ENCODE measurements around the gene TREML2. TPM values are rescaled to one million over a fixed set of nuclear protein-coding genes. Genes with fewer than 3 reads are reported as not detected.

The TREML2 gene
- total RNA-seq, 1 donor from 2014 or later: not detected

GRCh38 chr6:41179163-41179562, 21.8 kb downstream of the TREML2 start:
- no peak for TF ChIP-seq CTCF (conservative IDR thresholded peaks at IDR 0.05)
- H3K9me3 Mint-ChIP-seq: no peaks in the 10 kb centered on the region
- peaks cover 30% of the 10 kb centered on the region for H3K27me3 Mint-ChIP-seq (ENCODE audit: low read depth)
- no peak overlapping the region for H3K27ac Mint-ChIP-seq (ENCODE audit: unreplicated experiment)
- no peaks in the 10 kb centered on the region for H3K4me1 Mint-ChIP-seq
- no peaks in the 10 kb centered on the region for H3K36me3 Mint-ChIP-seq (ENCODE audit: low read depth)
- DNase-seq (ENCODE audit: low read depth, low spot score): no peak
- no peak overlapping the region for H3K4me3 Mint-ChIP-seq

- no peaks in the 10 kb centered on the region for H3K9me3 Mint-ChIP-seq
- H3K27ac Mint-ChIP-seq (ENCODE audit: unreplicated experiment): no peak overlapping the region
- peaks cover 33% of the 10 kb centered on the region for H3K27me3 Mint-ChIP-seq (ENCODE audit: low read depth)
- no peak for TF ChIP-seq CTCF (conservative IDR thresholded peaks at IDR 0.05)
- no peak overlapping the region for H3K4me3 Mint-ChIP-seq
- no peaks in the 10 kb centered on the region for H3K36me3 Mint-ChIP-seq (ENCODE audit: low read depth)
- DNase-seq (ENCODE audit: low read depth, low spot score): no peak
- no peaks in the 10 kb centered on the region for H3K4me1 Mint-ChIP-seq
Observed at GRCh38 chr6:41177695-41178094, 23.3 kb downstream of the TREML2 start.

GRCh38 chr6:41177287-41177686, 23.7 kb downstream of the TREML2 start:
- Mint-ChIP-seq H3K36me3 (ENCODE audit: low read depth) (no peaks in the 10 kb centered on the region), H3K27ac (ENCODE audit: unreplicated experiment) (no peak overlapping the region), H3K9me3 (no peaks in the 10 kb centered on the region), H3K27me3 (ENCODE audit: low read depth) (peaks cover 33% of the 10 kb centered on the region), H3K4me1 (no peaks in the 10 kb centered on the region), H3K4me3 (no peak overlapping the region)
- no peak for TF ChIP-seq CTCF (conservative IDR thresholded peaks at IDR 0.05)
- DNase-seq (ENCODE audit: low read depth, low spot score): no peak

DNA sequence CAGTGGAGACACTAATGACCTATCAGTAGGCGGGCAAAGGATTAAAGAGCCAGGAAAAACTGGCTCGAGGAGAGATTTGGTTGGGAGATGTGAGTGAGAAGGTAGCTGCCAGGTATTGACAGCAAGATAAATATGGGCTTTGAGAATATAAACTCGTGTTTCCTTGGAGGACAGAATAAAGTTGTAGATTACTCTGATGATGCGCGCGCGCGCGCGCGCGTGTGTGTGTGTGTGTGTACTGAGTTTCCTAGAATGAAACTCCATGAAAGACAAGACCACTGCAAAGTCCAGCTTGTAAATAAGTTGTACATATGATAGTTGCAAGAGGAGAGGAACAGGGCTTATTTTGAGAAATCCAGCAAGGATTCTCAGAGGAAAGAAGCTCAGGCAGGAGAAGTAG, 24.8 kb downstream of the TREML2 start:
- no peak for TF ChIP-seq CTCF (conservative IDR thresholded peaks at IDR 0.05)
- H3K4me1 Mint-ChIP-seq: no peaks in the 10 kb centered on the region
- H3K27me3 Mint-ChIP-seq (ENCODE audit: low read depth): peaks cover 37% of the 10 kb centered on the region
- no peaks in the 10 kb centered on the region for H3K9me3 Mint-ChIP-seq
- no peak overlapping the region for H3K27ac Mint-ChIP-seq (ENCODE audit: unreplicated experiment)
- H3K4me3 Mint-ChIP-seq: no peak overlapping the region
- DNase-seq (ENCODE audit: low read depth, low spot score): no peak
- no peaks in the 10 kb centered on the region for H3K36me3 Mint-ChIP-seq (ENCODE audit: low read depth)

GRCh38 chr6:41175084-41175483, 25.9 kb downstream of the TREML2 start:
- Mint-ChIP-seq H3K4me3 (no peak overlapping the region), H3K27ac (ENCODE audit: unreplicated experiment) (no peak overlapping the region), H3K9me3 (no peaks in the 10 kb centered on the region), H3K36me3 (ENCODE audit: low read depth) (no peaks in the 10 kb centered on the region), H3K27me3 (ENCODE audit: low read depth) (peaks cover 45% of the 10 kb centered on the region), H3K4me1 (no peaks in the 10 kb centered on the region)
- TF ChIP-seq CTCF (conservative IDR thresholded peaks at IDR 0.05): no peak
- DNase-seq (ENCODE audit: low read depth, low spot score): no peak

- no peak overlapping the region for H3K27ac Mint-ChIP-seq (ENCODE audit: unreplicated experiment)
- H3K27me3 Mint-ChIP-seq (ENCODE audit: low read depth): peaks cover 45% of the 10 kb centered on the region
- TF ChIP-seq CTCF (conservative IDR thresholded peaks at IDR 0.05): no peak
- no peaks in the 10 kb centered on the region for H3K36me3 Mint-ChIP-seq (ENCODE audit: low read depth)
- no peaks in the 10 kb centered on the region for H3K9me3 Mint-ChIP-seq
- H3K4me1 Mint-ChIP-seq: no peaks in the 10 kb centered on the region
- H3K4me3 Mint-ChIP-seq: no peak overlapping the region
- DNase-seq (ENCODE audit: low read depth, low spot score): no peak
Observed at GRCh38 chr6:41174610-41175009, 26.3 kb downstream of the TREML2 start.
